ENCODE data around the gene PTPRN2. TPM values are rescaled to one million over a fixed set of nuclear protein-coding genes. Genes with fewer than 3 reads are reported as not detected.

Gene PTPRN2
- polyA plus RNA-seq, 1 of the 3 experiments (the other 2 are of a cell fraction), result 4.0 TPM

GRCh38 chr7:158263110-158263963, 324.3 kb downstream of the PTPRN2 start:
- H2AFZ ChIP-seq (ENCODE audit: low read depth), result no peak overlapping the region
- ChIA-PET POLR2A (no interaction called here), CTCF (interaction anchor here (0.5 kb wide), 1 partner anchor 20 kb away, joined by 3 read pairs; no protein-coding TSS in a partner anchor)
- no peaks in the 10 kb centered on the region for H4K20me1 ChIP-seq (ENCODE audit: insufficient read depth)
- H3K79me2 ChIP-seq (ENCODE audit: insufficient read depth), result no peaks in the 10 kb centered on the region
- no peaks in the 10 kb centered on the region for H3K36me3 ChIP-seq (replicated peaks in 1 of 2; ENCODE audit: control insufficient read depth in 1 of 2, insufficient read depth in 2 of 2, low read length in 1 of 2)
- TF ChIP-seq FOSL2 (IDR thresholded peaks at IDR 0.05; ENCODE audit: borderline replicate concordance, low read depth), result no peak
- no peak for TF ChIP-seq EP300 (IDR thresholded peaks at IDR 0.05; ENCODE audit: borderline replicate concordance in 1 of 2, low read depth in 1 of 2, low read length in 1 of 2)
- TF ChIP-seq USF2 (IDR thresholded peaks at IDR 0.05; ENCODE audit: borderline replicate concordance, low read depth, low read length), result no peak
- no peak for TF ChIP-seq MXI1 (IDR thresholded peaks at IDR 0.05; ENCODE audit: low read depth, low read length)
- TF ChIP-seq FOXM1 (IDR thresholded peaks at IDR 0.05; ENCODE audit: low read depth), result no peak
- TF ChIP-seq ZBTB33 (IDR thresholded peaks at IDR 0.05; ENCODE audit: borderline replicate concordance, low read depth), result no peak
- DNase-seq, result no peak
- peaks cover 0 to 11% of the 10 kb centered on the region in 2 experiments; a peak in 1 of 4 replicates for H3K4me1 ChIP-seq (ENCODE audit: control insufficient read depth in 1 of 2, insufficient read depth in 2 of 2, low read depth in 1 of 2, low read length in 1 of 2)
- H3K9me3 ChIP-seq, result peaks cover 17% of the 10 kb centered on the region; the same call in 1 of the 2 replicates
- no peak overlapping the region for H3K27ac ChIP-seq (ENCODE audit: low read depth in 2 of 2, low read length in 1 of 2)
- no peaks in the 10 kb centered on the region for H3K27me3 ChIP-seq (ENCODE audit: insufficient read depth)
- 63% methylated on average over 19 of the region's 19 CpGs for WGBS (ENCODE audit: low lambda C conversion rate)
- H3K9ac ChIP-seq, result no peak overlapping the region
- H3K4me2 ChIP-seq, result no peak overlapping the region
- H3K9me2 ChIP-seq, result no peaks in the 10 kb centered on the region
- peaks cover 5% of the 10 kb centered on the region for H3F3A ChIP-seq (replicated peaks; ENCODE audit: insufficient read depth)
- H3K4me3 ChIP-seq (ENCODE audit: low read depth in 2 of 2, low read length in 1 of 2), result no peak overlapping the region

GRCh38 chr7:158262284-158263109, 325.1 kb downstream of the PTPRN2 start:
- Histone ChIP-seq H3K4me3 (ENCODE audit: low read depth in 2 of 2, low read length in 1 of 2) (no peak overlapping the region), H4K20me1 (ENCODE audit: insufficient read depth) (no peaks in the 10 kb centered on the region), H2AFZ (ENCODE audit: low read depth) (no peak overlapping the region), H3K9me3 (peaks cover 17% of the 10 kb centered on the region; the same call in 1 of the 2 replicates), H3K79me2 (ENCODE audit: insufficient read depth) (no peaks in the 10 kb centered on the region), H3F3A (replicated peaks; ENCODE audit: insufficient read depth) (peaks cover 5% of the 10 kb centered on the region), H3K9ac (no peak overlapping the region), H3K27ac (ENCODE audit: low read depth in 2 of 2, low read length in 1 of 2) (no peak overlapping the region), H3K36me3 (replicated peaks in 1 of 2; ENCODE audit: control insufficient read depth in 1 of 2, insufficient read depth in 2 of 2, low read length in 1 of 2) (no peaks in the 10 kb centered on the region), H3K4me2 (no peak overlapping the region), H3K4me1 (ENCODE audit: control insufficient read depth in 1 of 2, insufficient read depth in 2 of 2, low read depth in 1 of 2, low read length in 1 of 2) (peaks cover 0 to 5% of the 10 kb centered on the region in 2 experiments; a peak in 1 of 4 replicates), H3K9me2 (no peaks in the 10 kb centered on the region), H3K27me3 (ENCODE audit: insufficient read depth) (no peaks in the 10 kb centered on the region)
- no peak for DNase-seq
- no peak for TF ChIP-seq YY1 (IDR thresholded peaks at IDR 0.05; ENCODE audit: low read depth)
- ChIA-PET POLR2A (no interaction called here), CTCF (interaction anchor here (0.5 to 1.2 kb wide), 3 partner anchors 14 to 92 kb away, joined by 3 read pairs; no protein-coding TSS in a partner anchor)
- 81% methylated on average over 5 of the region's 5 CpGs for WGBS (ENCODE audit: low lambda C conversion rate)
